DOHH2 (cell line): ENCODE measurements around the gene SLAMF7.
"Not testable (repeated sequence)": the region's sequence is repeated elsewhere in the genome, so short reads cannot be mapped to it uniquely, and the experiment has no call there.

Experiments used
- CTCF ChIP-seq: fragments of 200-600 bp; sonication (generic); IDR thresholded peaks from one replicate; pipeline ENCODE4 v1.5.1; 2014; ENCODE audit warnings: antibody characterized with exemption, mild to moderate bottlenecking, low read depth, low read length; ENCODE audit not compliant: poor library complexity, severe bottlenecking
- EZH2phosphoT487 ChIP-seq: fragments of 200-600 bp; sonication (generic); IDR thresholded peaks from 2 replicates; pipeline ENCODE4 v1.6.1; 2017; ENCODE audit warnings: borderline replicate concordance, mild to moderate bottlenecking, antibody characterized with exemption, low read length, moderate library complexity, mixed read lengths

- peak; percentile 51 for TF ChIP-seq CTCF
- not testable (repeated sequence) for TF ChIP-seq EZH2phosphoT487
These were observed 46.7 kb upstream of the SLAMF7 start for GRCh38 chr1:160692390-160692789.
